Activated naive CD4-positive, alpha-beta T cell treated with anti-CD3 and anti-CD28 coated beads for 36 hours (primary cell): Measurements from ENCODE around the gene ATP9A. TPM values are rescaled to one million over a fixed set of nuclear protein-coding genes. Genes with fewer than 3 reads are reported as not detected.

Experiments
- CTCF ChIA-PET: fragments of 350-600 bp; sonication (Branson Sonifier 250); formaldehyde crosslinking; loops from one replicate; lab custom pipeline; 2021; ENCODE audit warnings: antibody characterized with exemption; lab: Charles Lee
- DNase-seq: peaks from one replicate; pipeline ENCODE4 v3.0.0-alpha.2; 2020
- H3K27ac Mint-ChIP-seq: one replicate; pipeline ENCODE4 v1.8.0; 2021; ENCODE audit warnings: mild to moderate bottlenecking, mixed read lengths
- H3K27me3 Mint-ChIP-seq: one replicate; pipeline ENCODE4 v1.8.0; 2021; ENCODE audit warnings: low read depth, mixed read lengths
- H3K36me3 Mint-ChIP-seq: one replicate; pipeline ENCODE4 v1.8.0; 2021; ENCODE audit warnings: low read depth, mixed read lengths
- H3K4me1 Mint-ChIP-seq: one replicate; pipeline ENCODE4 v1.8.0; 2021; ENCODE audit warnings: low read depth, mixed read lengths
- H3K4me3 Mint-ChIP-seq: one replicate; pipeline ENCODE4 v1.8.0; 2021; ENCODE audit warnings: mild to moderate bottlenecking, moderate library complexity, mixed read lengths
- H3K9me3 Mint-ChIP-seq: one replicate; pipeline ENCODE4 v1.8.0; 2021; ENCODE audit warnings: mixed read lengths
- intact Hi-C: fragments of 100-400 bp; cut with micrococcal nuclease; formaldehyde crosslinking; loops from one replicate; pipeline ENCODE4 v1.15.1; 2023
- total RNA-seq, 2 experiments: library from RNA; stranded (reverse); gene quantifications; one replicate each; pipeline ENCODE4 v1.2.3, GENCODE V29; 2021

Gene ATP9A
- total RNA-seq, 2 experiments from 2014 or later = 0.12 to 0.17 TPM

- peaks cover 17% of the 10 kb centered on the region for H3K4me1 Mint-ChIP-seq
- no peak overlapping the region for H3K4me3 Mint-ChIP-seq
- no peaks in the 10 kb centered on the region for H3K9me3 Mint-ChIP-seq
- no peak for DNase-seq
- CTCF ChIA-PET = no interaction called here
- intact Hi-C loops = loop anchor here (10.0 kb wide), 2 partner anchors 367 to 607 kb away; no protein-coding TSS in a partner anchor
- H3K36me3 Mint-ChIP-seq = no peaks in the 10 kb centered on the region
- H3K27me3 Mint-ChIP-seq = no peaks in the 10 kb centered on the region
- H3K27ac Mint-ChIP-seq = no peak overlapping the region
Measured at GRCh38 chr20:51591871-51592270, 176.3 kb downstream of the ATP9A start.

GRCh38 chr20:51588762-51589161 lies 179.4 kb downstream of the ATP9A start:
- no peaks in the 10 kb centered on the region for H3K9me3 Mint-ChIP-seq
- CTCF ChIA-PET = interaction anchor here (0.6 kb wide), 1 partner anchor 202 kb away, joined by 5 read pairs; no protein-coding TSS in a partner anchor
- intact Hi-C loops = no loop called here

GRCh38 chr20:51587145-51587544 lies 181.0 kb downstream of the ATP9A start:
- Mint-ChIP-seq H3K4me3 (no peak overlapping the region), H3K27me3 (no peaks in the 10 kb centered on the region), H3K36me3 (no peaks in the 10 kb centered on the region), H3K4me1 (peaks cover 9% of the 10 kb centered on the region), H3K9me3 (no peaks in the 10 kb centered on the region), H3K27ac (no peak overlapping the region)
- DNase-seq = no peak
- CTCF ChIA-PET = interaction anchor here (0.8 kb wide), 1 partner anchor 142 kb away, joined by 3 read pairs; no protein-coding TSS in a partner anchor
- intact Hi-C loops = no loop called here

More at GRCh38 chr20:51588762-51589161, 179.4 kb downstream of the ATP9A start:
- H3K27me3 Mint-ChIP-seq = no peaks in the 10 kb centered on the region
- no peak for DNase-seq
- H3K4me1 Mint-ChIP-seq = peaks cover 9% of the 10 kb centered on the region
- H3K4me3 Mint-ChIP-seq = no peak overlapping the region
- H3K27ac Mint-ChIP-seq = no peak overlapping the region
- no peaks in the 10 kb centered on the region for H3K36me3 Mint-ChIP-seq

DNA sequence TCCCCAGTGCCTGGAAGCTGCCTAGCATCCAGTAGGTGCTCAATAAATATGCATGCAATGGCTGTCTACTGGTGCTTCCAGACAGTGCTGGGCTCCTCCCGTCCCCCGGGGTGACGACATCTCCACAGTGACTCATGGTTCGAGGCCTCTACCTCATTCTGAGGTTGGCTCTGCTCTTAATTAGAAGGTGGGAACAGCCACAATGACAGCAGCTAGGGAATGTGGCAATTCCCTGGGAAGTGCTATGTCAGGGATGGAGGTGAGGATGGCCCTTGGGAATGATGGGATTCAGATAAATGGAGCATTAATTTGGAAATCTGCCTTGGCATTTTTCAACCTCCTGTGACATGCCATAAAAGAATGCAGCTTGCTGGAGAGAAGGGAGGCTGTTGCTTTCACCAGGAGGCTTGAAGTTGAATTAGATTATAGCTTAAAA lies 182.2 kb downstream of the ATP9A start:
- Mint-ChIP-seq H3K36me3 (no peaks in the 10 kb centered on the region), H3K9me3 (no peaks in the 10 kb centered on the region), H3K27ac (no peak overlapping the region), H3K4me3 (no peak overlapping the region), H3K4me1 (peaks cover 9% of the 10 kb centered on the region), H3K27me3 (no peaks in the 10 kb centered on the region)
- CTCF ChIA-PET = interaction anchor here (0.7 to 0.9 kb wide), 2 partner anchors 8 to 12 kb away, joined by 3 to 8 read pairs; no protein-coding TSS in a partner anchor
- intact Hi-C loops = no loop called here
- no peak for DNase-seq

DNA sequence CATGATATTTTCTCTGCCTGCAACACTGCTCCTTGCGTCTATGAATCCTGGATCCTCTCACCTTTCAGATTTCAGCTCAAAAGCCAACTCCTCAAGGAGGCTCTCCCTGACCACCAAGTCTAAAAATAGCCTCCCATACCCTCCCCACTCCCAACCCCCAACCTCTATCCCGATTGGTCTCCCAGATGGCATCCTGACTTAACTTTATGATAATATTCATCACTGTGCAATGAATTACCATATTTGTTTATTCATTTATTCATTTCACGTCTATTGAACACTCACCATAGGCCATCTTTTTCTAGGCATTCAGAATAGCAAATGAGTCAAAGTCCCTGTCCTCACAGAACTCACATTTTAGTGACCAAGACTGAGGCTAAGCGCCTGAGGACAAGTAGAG lies 183.0 kb downstream of the ATP9A start:
- H3K9me3 Mint-ChIP-seq = no peaks in the 10 kb centered on the region
- no peak overlapping the region for H3K4me3 Mint-ChIP-seq
- H3K4me1 Mint-ChIP-seq = peaks cover 9% of the 10 kb centered on the region
- CTCF ChIA-PET = interaction anchor here (0.9 kb wide), 1 partner anchor 12 kb away, joined by 3 read pairs; no protein-coding TSS in a partner anchor
- no peak overlapping the region for H3K27ac Mint-ChIP-seq
- no peaks in the 10 kb centered on the region for H3K27me3 Mint-ChIP-seq
- intact Hi-C loops = no loop called here
- no peaks in the 10 kb centered on the region for H3K36me3 Mint-ChIP-seq
- no peak for DNase-seq

GRCh38 chr20:51584737-51585136 lies 183.5 kb downstream of the ATP9A start:
- Mint-ChIP-seq H3K27me3 (no peaks in the 10 kb centered on the region), H3K4me1 (peaks cover 9% of the 10 kb centered on the region), H3K27ac (no peak overlapping the region), H3K36me3 (no peaks in the 10 kb centered on the region), H3K9me3 (no peaks in the 10 kb centered on the region), H3K4me3 (no peak overlapping the region)
- DNase-seq = no peak
- CTCF ChIA-PET = interaction anchor here (1.2 kb wide), 1 partner anchor 43 kb away, joined by 4 read pairs; the partner anchor contains the start of gene NFATC2
- intact Hi-C loops = no loop called here

- Mint-ChIP-seq H3K36me3 (no peaks in the 10 kb centered on the region), H3K4me1 (peaks cover 9% of the 10 kb centered on the region), H3K27ac (no peak overlapping the region), H3K4me3 (no peak overlapping the region), H3K9me3 (no peaks in the 10 kb centered on the region), H3K27me3 (no peaks in the 10 kb centered on the region)
- intact Hi-C loops = no loop called here
- DNase-seq = no peak
- CTCF ChIA-PET = interaction anchor here (1.2 to 1.5 kb wide), 2 partner anchors 11 to 42 kb away, joined by 4 to 7 read pairs; partner anchors contain the start of gene NFATC2
Measured at GRCh38 chr20:51584116-51584515, 184.1 kb downstream of the ATP9A start.

DNA sequence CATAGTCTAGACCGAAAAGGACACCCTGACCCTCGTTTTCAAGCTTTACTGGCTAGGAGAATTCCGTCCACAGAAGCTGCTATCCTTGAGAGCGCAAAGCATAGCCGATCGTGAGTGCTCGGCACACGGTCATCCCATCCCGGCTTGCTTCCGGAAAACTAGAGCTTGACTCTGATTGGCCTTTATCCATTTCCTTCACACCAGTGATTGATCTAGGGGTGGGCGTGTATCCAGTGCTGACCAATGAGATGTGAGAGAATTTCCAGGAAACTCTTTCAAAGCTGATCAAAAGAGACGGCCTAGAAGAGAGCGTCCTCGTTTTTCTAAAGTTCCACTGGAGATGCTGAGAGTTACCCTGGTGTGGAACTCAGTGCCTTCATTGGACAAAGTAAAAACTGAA lies 184.7 kb downstream of the ATP9A start:
- H3K27me3 Mint-ChIP-seq = no peaks in the 10 kb centered on the region
- peaks cover 9% of the 10 kb centered on the region for H3K4me1 Mint-ChIP-seq
- intact Hi-C loops = no loop called here
- no peaks in the 10 kb centered on the region for H3K9me3 Mint-ChIP-seq
- H3K27ac Mint-ChIP-seq = no peak overlapping the region
- CTCF ChIA-PET = interaction anchor here (1.2 to 1.5 kb wide), 2 partner anchors 12 to 41 kb away, joined by 4 to 7 read pairs; partner anchors contain the start of gene NFATC2
- H3K4me3 Mint-ChIP-seq = no peak overlapping the region
- DNase-seq = no peak
- H3K36me3 Mint-ChIP-seq = no peaks in the 10 kb centered on the region

GRCh38 chr20:51583073-51583472 lies 185.1 kb downstream of the ATP9A start:
- CTCF ChIA-PET = interaction anchor here (1.5 kb wide), 1 partner anchor 12 kb away, joined by 7 read pairs; no protein-coding TSS in a partner anchor
- H3K27ac Mint-ChIP-seq = no peak overlapping the region
- DNase-seq = no peak
- peaks cover 9% of the 10 kb centered on the region for H3K4me1 Mint-ChIP-seq
- H3K9me3 Mint-ChIP-seq = no peaks in the 10 kb centered on the region
- H3K36me3 Mint-ChIP-seq = no peaks in the 10 kb centered on the region
- no peak overlapping the region for H3K4me3 Mint-ChIP-seq
- intact Hi-C loops = no loop called here
- H3K27me3 Mint-ChIP-seq = no peaks in the 10 kb centered on the region

- CTCF ChIA-PET = interaction anchor here (0.6 kb wide), 2 partner anchors 38 to 832 kb away, joined by 3 to 5 read pairs; no protein-coding TSS in a partner anchor
- Mint-ChIP-seq H3K36me3 (no peaks in the 10 kb centered on the region), H3K4me3 (no peak overlapping the region), H3K4me1 (peaks cover 9% of the 10 kb centered on the region), H3K27me3 (no peaks in the 10 kb centered on the region), H3K9me3 (no peaks in the 10 kb centered on the region), H3K27ac (no peak overlapping the region)
- intact Hi-C loops = no loop called here
- no peak for DNase-seq
Measured at GRCh38 chr20:51581571-51581970, 186.6 kb downstream of the ATP9A start.

DNA sequence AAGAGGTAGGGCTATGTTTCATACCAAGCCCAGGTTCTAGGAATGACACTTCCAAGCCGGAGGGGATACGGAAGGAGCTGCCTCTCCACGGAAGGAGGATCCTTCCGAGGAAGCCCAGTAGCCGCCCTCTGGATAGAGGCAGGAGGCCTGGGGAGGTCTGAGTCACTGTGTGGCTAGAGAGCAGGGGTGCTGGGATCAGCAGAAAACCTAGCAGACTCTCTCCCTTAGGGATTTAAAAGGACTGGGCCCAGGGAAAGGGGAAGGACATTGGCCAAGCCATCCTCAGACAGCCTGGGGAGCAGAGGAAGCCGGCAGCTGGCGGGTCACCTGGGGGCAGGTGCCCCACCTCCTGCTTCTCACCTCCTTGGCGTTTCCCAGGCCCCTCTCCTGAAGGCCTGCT lies 189.1 kb downstream of the ATP9A start:
- H3K27me3 Mint-ChIP-seq = no peaks in the 10 kb centered on the region
- H3K36me3 Mint-ChIP-seq = peaks cover 1% of the 10 kb centered on the region
- H3K27ac Mint-ChIP-seq = no peak overlapping the region
- peaks cover 8% of the 10 kb centered on the region for H3K4me1 Mint-ChIP-seq
- intact Hi-C loops = no loop called here
- H3K9me3 Mint-ChIP-seq = peaks cover 2% of the 10 kb centered on the region
- CTCF ChIA-PET = no interaction called here
- no peak overlapping the region for H3K4me3 Mint-ChIP-seq
- no peak for DNase-seq

DNA sequence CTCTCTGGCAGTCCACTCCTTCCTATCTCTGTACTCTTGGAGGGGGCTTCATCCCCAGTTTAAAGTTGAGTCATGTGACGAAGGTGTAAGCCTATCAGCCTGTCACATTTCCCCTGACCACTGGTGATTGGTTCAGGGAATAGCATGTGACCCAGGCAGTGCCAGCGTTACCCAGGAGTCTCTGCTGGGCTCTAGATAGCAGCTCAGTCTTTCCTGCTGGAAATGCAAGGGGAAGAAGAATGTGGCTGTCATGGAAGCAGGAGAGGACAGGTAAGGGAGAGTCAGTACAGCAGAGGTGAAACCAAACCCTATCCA lies 190.1 kb downstream of the ATP9A start:
- Mint-ChIP-seq H3K4me3 (no peak overlapping the region), H3K27ac (no peak overlapping the region), H3K27me3 (no peaks in the 10 kb centered on the region), H3K36me3 (peaks cover 1% of the 10 kb centered on the region), H3K9me3 (peaks cover 2% of the 10 kb centered on the region), H3K4me1 (peaks cover 13% of the 10 kb centered on the region)
- CTCF ChIA-PET = interaction anchor here (1.1 kb wide), 1 partner anchor 18 kb away, joined by 3 read pairs; no protein-coding TSS in a partner anchor
- intact Hi-C loops = no loop called here
- DNase-seq = no peak
